HG02610 (cell line): ENCODE data around the gene KRR1.
A peak's percentile ranks its signal among the peaks of the same experiment; 100 is the strongest.
"Not testable (repeated sequence)": the region's sequence is repeated elsewhere in the genome, so short reads cannot be mapped to it uniquely, and the experiment has no call there.

Source experiments
- ATAC-seq: cut with Tn5 transposase; IDR thresholded peaks from one replicate; pipeline ENCODE4 v1.9.1; 2021; ENCODE audit warnings: mild to moderate bottlenecking, moderate library complexity; ENCODE audit not compliant: unreplicated experiment

KRR1 gene

DNA sequence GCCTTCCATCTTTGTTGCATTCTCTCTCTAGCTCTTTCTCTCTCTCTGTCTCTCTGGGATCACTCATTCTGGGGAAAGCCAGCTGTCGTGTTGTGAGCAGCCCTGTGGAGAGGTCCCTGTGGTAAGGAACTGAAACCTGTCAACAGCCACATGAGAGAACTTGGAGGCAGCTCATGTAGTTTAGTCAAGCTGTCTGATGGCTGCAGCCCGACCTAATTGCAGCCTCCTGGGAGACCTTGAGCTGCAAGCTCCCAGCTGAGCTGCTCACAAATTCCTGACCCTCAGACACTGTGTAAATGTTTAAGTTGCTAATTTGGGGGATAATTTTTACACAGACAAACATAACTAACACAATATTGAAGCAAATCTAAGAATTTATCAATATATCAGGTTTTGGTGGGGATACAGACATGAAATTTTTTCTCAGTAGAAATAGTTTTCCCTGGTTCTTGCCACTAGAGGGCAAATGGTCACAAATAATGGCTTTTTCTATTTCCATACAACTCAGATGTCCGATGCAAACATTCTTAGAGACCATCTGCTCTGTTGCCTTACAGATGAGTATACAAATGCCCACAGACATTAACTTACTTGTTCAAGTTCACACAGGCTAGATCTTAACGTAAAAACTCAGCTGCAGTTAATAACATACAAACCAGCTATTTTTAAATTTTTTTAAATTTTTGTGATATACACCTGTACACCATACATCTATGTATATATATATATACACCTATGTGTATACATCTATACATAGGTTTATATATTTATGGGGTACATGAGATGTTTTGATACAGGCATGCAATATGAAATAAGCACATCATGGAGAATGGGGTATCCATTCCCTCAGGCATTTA lies 15.5 kb upstream of the KRR1 start:
- peak; percentile 99 for ATAC-seq

DNA sequence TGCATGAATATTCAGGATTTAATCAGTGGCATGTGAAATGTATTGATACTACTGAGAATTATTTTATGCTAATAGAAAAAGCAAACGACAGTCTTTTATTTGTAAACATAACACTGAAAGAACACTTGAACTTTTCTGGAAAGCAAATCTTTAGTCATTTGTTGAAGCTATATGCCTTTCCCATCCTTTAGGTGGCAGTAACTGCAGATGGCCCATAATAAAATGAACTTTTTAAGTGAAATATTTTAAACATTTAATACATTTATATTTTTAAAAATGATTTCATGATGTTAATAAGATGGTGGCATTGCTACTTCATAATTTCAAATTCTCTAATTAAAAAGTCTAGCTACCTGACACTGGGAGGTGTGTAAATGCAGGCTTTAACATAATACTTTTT lies 13.9 kb upstream of the KRR1 start:
- no peak for ATAC-seq

GRCh38 chr12:75522124-75522523 lies 10.7 kb upstream of the KRR1 start:
- ATAC-seq = not testable (repeated sequence)

GRCh38 chr12:75521224-75521623 lies 9.8 kb upstream of the KRR1 start:
- ATAC-seq = not testable (repeated sequence)

- no peak for ATAC-seq
Observed at GRCh38 chr12:75509621-75510020, 1.8 kb downstream of the KRR1 start.

DNA sequence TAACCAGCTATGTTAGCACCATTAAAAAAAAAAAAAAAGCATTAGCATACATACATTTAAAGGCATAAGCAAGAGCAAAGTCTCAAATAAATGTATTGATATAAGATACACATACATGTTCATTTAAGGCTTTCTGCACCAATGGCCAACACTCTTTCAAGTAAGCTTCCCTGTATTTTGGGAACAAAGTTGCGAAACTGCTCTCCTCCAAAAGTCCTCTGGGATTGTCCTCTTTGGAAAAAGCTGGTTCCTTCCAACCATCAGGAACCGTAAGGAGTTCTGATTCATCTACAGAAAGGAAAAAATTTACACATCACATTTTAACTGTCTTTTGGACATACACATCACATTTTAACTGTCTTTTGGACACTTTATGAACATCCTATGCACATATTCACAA lies 3.2 kb downstream of the KRR1 start:
- no peak for ATAC-seq

DNA sequence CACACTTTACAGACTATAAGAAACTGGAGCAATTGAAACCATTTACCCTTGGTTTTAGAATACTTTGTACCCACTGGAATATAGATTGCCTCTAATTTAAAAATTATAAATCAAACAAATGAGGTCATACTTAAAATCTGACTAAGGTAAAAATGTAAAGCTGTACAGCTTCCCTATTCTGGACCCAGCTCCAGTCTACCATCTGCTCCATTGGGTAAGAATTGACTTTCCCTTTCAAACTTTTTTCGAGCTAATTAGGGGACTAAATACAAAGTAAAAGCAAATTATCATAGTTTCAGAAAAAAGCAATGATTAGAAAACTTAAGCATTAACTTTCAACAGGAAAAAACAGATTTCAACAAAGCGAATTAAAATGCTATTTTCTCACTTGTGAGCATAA lies 4.3 kb downstream of the KRR1 start:
- no peak for ATAC-seq

- no peak for ATAC-seq
Observed at GRCh38 chr12:75505706-75506312, 5.6 kb downstream of the KRR1 start.

DNA sequence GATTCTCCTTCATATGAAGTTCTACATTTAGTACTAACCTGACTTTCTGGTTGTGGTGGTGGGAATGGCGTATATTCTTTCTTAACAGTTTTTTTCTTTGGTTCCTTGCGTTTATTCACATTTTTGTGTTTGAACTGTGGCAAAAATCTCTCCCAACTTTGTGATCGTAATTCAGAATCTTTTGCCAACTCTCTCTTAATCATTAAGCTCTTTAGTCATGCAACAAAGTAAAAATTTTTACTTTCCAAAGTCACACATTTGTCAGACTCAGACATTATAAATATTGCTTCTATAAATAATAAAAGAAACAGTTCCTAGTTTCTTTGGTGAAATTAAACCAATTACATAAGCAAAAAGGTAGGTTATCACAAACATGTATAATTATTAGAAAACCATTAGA lies 7.5 kb downstream of the KRR1 start:
- ATAC-seq = no peak

GRCh38 chr12:75503459-75503858 lies 8.0 kb downstream of the KRR1 start:
- no peak for ATAC-seq

GRCh38 chr12:75491169-75491568 lies 20.2 kb downstream of the KRR1 start:
- ATAC-seq = no peak

DNA sequence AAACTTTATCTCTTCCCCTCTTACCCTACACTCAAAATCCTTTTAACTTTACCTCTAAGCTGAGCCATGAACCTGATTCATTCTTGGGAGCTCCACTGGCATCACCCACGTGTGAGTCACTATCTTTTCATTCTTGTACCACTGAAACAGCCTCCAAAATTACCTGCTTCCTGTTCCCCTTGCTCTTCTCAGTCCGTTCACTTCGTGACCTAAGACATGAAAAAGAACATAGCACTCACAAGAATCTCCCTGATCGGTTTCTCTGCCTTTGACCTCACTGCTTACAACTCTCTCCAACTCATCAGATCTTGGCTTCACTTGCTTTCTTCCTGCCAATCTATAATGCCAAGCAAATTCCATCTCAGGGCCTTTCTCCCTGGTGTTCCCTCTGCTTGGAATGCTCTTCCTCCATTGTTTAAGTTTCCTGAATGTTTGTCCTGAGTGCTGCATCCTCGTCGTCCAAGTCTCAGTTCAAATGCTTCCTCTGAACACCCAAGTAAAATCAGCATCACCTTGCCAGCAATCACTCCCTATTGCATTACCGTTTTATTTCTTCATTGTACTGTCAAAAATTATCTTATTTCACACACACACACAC lies 21.7 kb downstream of the KRR1 start:
- ATAC-seq = peak; percentile 79

DNA sequence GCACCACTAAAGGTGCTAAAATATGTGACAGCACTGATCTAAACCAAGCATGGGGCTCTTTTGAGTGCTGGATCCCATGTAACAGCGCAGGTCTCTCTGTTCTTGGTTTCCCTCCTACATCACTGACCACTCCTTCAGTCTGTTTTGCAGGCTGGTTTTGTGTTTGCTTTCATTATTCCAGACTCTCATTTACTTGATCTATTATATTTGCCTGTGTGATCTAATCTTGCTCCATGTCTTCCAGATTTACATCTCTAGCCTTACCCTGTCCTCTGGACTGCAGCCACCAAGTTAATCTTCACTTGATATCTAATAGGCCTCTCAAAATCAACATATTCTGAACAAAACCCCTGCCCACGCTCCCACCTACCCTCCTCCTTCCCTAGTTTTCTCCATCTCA lies 22.2 kb downstream of the KRR1 start:
- peak; percentile 16 for ATAC-seq

- no peak for ATAC-seq
Observed at GRCh38 chr12:75488553-75488952, 22.9 kb downstream of the KRR1 start.

DNA sequence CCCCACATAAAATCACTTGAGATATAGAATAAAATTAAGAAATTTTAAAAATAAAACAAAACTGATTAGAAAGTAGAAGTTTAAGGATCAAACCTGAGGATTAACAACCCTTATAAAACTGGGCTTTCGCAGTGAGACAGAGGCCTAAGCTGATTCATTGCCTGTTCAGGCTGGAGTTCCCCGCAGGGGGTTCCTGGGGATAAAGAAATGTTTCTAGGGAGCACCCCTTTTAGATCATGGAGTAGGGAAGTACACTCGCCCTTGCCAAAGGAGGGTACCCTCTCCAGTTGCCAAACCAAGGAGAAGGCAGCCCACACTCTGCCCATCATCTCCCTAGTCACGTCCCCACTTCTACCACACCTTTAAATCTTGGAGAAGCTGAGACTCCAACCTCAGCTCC lies 24.1 kb downstream of the KRR1 start:
- no peak for ATAC-seq

DNA sequence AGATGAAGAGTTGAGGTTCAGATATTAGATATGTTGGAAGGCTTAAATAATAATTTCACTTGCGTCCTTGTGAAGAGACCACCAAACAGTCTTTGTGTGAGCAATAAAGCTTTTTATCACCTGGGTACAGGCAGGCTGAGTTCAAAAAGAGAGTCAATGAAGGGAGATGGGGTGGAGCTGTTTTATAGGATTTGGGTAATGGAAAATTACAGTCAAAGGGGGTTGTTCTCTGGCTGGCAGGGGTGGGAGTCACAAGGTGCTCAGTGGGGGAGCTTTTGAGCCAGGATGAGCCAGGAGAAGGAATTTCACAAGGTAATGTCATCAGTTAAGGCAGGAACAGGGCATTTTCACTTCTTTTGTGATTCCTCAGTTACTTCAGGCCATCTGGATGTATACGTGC lies 27.0 kb downstream of the KRR1 start:
- not testable (repeated sequence) for ATAC-seq

- ATAC-seq = no peak
Observed at GRCh38 chr12:75483431-75483830, 28.0 kb downstream of the KRR1 start.

- ATAC-seq = no peak
Observed at GRCh38 chr12:75482646-75483045, 28.8 kb downstream of the KRR1 start.

DNA sequence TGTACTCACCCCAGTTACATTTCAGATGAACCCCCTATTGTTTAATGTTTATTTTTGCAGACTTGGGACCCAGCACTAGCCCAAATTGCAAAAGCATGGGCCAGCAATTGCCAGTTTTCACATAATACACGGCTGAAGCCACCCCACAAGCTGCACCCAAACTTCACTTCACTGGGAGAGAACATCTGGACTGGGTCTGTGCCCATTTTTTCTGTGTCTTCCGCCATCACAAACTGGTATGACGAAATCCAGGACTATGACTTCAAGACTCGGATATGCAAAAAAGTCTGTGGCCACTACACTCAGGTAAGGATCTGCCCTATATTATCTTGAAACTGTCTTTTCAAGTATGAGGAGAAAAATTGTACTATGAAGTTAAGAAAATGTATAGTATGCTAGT lies 29.6 kb downstream of the KRR1 start:
- ATAC-seq = no peak

- peak; percentile 3 for ATAC-seq
Observed at GRCh38 chr12:75481013-75481705, 30.2 kb downstream of the KRR1 start.

GRCh38 chr12:75480469-75480949 lies 30.9 kb downstream of the KRR1 start, which contains the start of gene GLIPR1:
TSS of gene GLIPR1 (plus strand) at chr12:75480755. CDS start at chr12:75480881, 126 bp downstream.
- ATAC-seq = peak; percentile 84
